HG03571 (cell line): Measurements from ENCODE around the gene SSTR3.
"Not testable (repeated sequence)": the region's sequence is repeated elsewhere in the genome, so short reads cannot be mapped to it uniquely, and the experiment has no call there.

Experiments
- ATAC-seq: cut with Tn5 transposase; IDR thresholded peaks from one replicate; pipeline ENCODE4 v1.9.1; 2021; ENCODE audit not compliant: unreplicated experiment

SSTR3 gene

DNA sequence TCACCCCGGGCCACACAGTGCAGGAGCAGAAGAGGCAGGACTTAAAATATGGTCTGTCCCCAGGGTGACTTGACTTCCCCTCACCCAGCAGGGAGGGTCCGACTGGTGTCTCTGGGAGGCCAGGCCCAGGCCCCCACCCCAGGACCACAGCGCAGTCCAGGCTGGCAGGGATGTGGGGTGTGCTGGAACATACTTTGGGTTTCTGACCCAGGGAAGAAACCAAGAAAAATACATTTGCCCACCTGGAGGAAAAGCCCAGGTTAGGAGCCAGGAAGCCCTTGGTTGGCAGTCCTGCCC is 29.4 kb downstream of the SSTR3 start:
- ATAC-seq = no peak

DNA sequence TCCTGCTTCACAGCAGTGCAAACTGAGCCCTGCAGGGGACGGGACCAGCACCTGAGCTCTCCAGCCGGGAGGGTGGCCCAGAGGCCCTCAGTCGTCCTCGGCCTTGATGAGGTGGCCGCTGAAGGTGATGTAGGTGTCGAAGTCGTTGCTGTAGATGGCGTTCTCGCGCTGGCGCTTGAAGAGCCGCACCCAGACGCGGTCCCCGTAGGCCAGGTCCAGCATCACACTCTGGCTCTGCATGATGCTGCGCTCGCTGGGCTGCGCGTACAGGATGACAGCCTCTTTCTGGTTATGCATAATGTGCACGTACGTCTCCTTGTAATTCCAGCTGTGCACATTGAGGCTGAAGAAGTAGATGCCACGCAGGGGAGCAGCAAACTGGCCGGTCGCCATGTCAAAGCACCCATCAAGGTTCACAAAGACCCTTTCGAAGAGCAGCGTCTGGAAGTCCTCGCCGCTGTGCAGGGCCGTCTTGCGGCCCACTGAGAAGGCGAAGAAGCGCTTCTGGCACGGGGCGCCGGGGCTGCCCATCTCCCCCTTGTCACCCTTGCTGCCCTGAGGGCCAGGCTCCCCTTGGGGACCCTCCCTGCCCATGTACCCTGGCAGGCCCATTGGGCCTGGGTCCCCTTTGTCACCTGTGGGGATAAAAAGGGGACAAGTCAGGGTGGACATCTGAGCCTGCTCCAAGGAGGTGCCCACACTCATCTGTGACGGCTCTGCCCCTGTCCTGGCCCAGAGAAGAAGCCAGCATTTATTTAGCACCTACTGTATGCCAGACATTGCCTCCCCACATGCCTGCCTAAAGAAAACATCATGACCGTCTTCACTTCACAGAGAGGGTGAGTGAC is 30.0 kb downstream of the SSTR3 start:
- ATAC-seq = no peak

DNA sequence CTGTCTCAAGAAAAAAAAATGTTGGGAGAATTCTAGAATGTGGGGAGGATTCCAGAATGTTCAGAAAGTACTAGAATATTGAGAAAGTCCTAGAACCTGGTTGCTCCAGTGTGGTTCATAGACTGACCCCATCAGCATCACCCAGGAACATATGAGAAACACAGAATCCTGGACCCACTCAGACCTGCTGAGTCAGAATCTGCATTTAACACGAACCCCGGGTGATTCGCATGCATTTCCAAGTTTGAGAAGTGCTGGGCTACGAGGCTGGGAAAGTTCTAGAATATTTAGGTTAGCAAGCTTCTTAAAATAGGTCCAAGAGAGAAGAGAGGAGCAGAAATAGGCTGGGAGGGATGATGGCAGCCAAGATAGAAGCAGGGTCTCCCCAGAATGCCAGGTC is 30.6 kb downstream of the SSTR3 start:
- ATAC-seq = no peak

DNA sequence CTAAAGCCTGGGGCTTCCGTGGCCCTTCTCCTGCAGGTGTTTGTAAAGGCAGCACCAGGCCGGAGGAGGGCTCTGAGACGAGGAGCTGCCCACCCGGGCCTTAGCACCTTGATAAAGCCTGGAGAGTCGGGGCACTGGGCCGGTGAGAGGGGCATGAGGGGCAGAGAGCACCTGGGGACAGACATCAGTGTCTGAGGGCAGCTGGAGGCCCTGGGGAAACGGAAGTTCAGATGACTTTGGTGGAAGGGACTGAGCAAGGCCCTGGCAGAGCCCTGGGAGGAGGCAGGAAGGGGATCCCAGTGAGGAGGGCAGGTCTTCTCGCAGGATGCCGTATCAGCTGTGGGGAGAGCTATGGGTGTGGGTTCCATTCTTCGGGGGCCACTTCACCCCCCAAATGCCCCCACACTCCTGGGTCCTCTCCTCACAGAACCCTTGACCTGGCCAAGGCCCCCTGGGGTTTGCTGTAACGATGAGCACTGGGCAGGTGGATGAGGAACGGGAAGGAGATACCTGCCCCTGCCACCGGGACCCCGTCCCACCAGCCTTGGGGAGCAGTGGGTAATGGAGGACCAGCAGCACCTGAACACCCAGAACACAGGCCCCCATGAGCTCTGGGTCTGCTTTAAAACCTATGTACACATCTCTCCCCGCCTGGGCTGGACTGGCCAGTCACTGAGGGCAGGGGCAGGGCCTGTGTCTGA is 31.6 kb downstream of the SSTR3 start:
- ATAC-seq = no peak

DNA sequence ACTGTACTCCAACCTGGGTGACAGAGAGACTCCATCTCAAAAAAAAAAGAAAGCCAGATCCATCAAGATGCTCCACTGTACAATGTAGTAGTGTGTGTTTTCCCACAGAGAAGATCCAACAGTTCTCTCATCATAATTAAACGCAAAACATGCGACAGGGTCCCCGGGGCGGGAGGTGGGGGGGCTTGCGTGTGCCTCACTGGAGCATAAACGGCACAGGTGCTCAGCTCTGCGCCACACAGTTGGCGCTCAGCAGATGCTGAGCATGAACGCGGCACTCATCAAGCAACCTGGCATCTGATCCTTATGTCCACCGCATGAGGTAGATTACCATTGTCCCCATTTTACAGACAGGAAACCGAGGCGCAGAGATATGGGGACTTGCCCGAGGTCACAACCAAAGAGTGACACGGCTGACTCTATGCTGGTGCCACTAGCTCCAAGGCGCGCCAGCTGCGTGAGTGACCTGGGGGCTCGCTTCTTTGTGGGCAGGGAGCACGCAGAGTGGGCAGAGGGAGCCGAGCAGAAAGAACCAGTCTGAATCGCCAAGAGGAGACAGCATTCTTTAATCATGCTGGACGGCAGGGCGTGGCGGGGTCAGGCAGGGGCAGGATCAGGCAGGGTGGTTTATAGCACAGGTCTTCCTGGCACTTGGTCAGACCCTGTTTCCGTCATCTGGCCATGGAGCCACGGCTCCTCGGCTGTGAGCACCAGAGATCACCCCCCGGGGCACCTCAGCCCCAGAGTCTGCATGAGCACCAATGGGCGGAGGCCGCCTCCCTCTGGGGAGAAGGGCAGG is 32.5 kb downstream of the SSTR3 start:
- no peak for ATAC-seq

DNA sequence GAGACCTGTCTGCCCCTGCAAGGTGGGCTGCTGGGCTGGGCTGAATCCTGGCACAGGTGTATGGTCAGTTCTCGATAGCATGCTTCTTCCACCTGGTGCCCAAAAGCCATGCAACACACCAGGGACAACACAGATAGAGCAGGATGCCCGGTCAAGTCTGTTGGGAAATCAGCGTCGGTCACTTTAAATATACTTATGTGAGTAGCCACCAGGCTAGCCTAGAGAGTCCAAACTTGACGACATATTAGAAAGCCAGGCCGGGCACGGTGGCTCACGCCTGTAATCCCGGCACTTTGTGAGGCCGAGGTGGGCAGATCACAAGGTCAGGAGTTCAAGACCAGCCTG is 33.2 kb downstream of the SSTR3 start:
- no peak for ATAC-seq

DNA sequence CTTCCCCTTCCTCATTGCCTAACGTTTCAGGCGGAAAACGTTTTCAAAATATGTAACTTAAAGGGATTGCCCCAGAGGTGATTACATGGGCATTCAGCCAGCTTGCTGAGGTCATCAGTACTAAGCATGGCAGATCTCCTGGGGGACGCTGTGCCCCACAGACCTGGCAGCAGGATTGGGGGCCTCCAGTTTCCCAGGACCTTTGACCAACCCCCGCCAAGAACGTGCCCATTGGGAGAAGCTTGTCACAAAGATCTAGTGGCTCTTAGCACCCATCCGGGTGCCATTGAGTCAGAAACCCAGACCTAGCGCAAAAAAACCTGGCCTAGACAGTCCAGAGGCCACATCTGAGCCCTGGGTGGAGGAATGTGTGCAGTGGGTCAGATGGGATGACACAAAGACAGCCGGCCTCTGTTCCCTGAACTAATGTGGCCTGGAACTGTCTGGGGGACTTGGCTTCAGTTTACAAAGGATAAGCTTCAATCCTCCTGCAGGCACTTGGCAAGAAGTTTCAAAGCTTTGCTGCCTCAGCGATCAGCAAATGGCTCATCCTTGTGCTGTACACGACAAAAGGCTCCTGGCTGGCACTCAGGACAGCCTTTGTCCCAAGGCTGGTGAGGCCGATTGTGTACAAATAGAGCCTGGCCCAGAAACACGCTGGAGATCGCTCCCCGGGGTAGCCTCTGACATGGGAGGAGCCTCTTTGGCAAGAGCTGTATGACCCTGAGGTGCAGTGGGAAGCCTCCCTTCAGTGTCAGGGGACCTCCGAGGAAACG is 33.7 kb downstream of the SSTR3 start:
- ATAC-seq = no peak

DNA sequence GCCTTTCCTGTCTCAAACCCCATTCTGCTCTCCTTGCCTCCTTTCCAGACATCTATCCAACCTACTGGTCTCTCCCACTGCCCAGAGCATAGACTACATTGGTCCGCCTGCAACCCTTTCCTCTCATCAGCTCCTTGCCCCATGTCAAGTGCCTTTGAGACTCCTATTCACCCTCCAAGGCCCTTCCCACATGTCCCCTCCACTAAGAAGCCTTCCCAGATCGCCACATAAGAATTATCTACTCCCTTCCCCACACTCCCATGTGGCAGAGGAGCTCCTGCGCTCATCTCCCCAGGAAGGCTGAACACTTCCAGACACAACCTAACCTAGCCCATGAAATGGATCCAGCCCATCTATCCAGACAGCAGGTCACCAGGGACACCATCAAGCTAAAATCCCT is 34.5 kb downstream of the SSTR3 start:
- ATAC-seq = no peak

DNA sequence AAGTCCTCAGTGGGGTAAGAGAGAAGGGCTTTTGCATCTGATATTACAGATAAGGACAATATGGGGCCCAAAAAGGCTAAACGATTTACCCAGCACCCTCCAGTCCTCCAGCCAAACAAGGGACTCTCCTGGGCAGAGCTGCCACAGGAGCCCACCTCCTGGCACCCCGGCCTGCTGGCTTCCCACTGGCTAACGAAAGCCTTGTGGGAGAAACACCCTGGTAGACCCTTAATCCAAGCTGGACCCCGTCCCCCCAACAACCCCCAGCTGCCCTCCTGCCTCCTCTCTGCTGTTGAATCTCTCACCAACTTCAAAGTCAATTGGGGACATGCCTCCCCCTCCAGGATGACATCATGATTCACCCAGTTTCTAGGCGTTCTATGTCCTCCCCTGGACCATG is 35.1 kb downstream of the SSTR3 start:
- no peak for ATAC-seq

DNA sequence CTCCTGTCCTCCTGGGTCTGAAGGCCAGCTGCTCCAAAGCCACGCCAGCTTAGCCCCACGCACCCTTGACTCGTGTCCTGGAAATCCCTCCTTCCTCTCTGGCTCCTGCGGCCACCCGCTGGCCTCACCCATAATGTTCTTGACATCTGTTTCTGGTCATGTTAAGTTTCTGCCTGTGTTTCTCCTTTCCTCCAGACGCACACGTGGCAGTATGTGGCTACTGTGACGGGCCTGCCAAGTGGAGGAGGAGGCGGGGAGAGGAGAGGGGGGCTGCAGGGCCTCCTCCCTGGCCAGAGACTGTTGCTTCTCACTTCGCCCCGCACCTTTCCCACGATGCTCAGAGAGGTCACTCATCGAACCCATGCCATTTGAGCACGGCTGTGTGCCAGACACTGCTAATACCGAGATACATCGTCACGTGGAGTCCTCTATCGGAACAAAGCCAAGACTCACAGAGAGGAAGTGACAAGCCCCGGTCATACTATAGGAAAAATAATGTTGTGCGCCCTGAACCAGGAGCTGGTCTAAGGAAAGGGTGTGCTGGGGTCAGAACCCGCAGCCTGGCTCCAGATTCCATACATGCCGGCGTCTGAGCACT is 35.7 kb downstream of the SSTR3 start:
- ATAC-seq = no peak

DNA sequence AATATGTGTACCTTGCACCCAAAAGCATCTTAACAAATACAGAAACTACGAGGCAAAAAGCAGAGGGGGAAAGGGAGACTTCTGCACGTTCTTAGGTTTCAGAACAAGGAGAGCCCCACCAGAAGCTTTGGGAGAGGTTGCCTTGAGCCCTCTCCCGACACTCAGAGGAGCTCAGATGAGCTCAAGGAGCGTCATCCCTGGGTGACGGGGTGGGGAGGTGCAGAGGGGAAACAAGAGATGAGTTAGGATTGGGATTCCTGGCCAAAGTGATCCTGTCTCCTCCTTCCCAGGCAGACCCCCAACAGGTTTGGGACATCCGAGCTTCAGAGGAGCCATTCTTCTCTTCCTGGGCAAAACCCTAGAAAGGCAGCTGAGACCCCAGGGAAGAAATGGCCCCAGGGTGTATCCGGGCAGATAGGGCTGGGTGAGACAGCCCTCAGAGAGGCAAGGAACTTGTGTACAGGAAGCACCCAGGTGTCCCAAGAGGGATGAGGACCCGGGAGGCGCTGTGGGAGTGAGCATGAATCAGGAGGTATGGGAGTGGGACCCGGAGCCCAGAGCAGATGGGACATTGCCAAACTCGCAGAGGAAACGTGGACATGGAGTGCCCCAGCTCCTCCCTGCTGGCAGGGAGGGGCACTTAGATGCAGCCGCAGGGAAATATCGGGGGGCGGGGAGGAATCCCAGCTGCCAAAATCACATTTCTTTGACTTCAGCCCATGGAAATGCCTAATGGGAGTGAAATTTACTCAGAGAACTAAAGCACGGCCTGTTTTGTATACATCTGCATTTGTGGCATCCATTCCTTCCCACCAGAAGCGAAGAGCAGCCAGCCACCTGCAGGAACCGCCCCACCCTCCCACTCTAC is 36.6 kb downstream of the SSTR3 start:
- ATAC-seq = no peak

DNA sequence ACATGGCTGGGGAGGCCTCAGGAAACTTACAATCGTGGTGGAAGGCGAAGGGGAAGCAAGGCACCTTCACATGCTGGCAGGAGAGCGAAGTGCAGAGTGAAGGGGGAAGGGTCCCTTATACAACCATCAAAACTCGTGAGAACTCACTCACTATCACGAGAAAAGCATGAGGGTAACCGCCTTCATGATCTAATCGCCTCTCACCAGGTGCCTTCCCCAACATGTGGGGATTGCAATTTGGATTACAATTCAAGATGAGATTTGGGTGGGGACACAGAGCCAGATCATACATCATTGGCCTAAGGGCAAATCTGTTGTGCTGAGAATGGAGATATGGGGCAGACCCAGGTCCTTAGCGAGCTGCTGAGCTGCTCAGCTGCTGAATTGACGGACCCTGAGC is 37.3 kb downstream of the SSTR3 start:
- no peak for ATAC-seq

DNA sequence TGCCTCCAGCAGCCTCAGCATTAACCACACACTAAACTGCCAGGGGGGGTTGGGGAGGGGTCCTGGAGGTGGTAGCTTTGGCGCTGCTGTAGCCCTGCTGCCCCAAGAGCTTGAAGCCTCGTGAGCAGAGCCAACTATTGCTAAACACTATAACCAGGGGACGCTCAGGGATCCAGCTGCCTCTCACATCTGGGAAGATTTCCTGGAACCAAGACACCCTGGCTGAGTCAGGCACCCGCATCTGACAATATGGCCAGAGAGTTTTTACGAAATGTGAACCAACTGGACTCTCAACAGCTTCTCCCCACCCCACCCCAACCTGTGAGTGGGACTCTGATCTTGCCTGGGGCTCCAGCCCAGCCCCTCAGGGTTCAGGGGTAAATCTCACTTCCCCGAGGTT is 38.6 kb downstream of the SSTR3 start:
- ATAC-seq = no peak

DNA sequence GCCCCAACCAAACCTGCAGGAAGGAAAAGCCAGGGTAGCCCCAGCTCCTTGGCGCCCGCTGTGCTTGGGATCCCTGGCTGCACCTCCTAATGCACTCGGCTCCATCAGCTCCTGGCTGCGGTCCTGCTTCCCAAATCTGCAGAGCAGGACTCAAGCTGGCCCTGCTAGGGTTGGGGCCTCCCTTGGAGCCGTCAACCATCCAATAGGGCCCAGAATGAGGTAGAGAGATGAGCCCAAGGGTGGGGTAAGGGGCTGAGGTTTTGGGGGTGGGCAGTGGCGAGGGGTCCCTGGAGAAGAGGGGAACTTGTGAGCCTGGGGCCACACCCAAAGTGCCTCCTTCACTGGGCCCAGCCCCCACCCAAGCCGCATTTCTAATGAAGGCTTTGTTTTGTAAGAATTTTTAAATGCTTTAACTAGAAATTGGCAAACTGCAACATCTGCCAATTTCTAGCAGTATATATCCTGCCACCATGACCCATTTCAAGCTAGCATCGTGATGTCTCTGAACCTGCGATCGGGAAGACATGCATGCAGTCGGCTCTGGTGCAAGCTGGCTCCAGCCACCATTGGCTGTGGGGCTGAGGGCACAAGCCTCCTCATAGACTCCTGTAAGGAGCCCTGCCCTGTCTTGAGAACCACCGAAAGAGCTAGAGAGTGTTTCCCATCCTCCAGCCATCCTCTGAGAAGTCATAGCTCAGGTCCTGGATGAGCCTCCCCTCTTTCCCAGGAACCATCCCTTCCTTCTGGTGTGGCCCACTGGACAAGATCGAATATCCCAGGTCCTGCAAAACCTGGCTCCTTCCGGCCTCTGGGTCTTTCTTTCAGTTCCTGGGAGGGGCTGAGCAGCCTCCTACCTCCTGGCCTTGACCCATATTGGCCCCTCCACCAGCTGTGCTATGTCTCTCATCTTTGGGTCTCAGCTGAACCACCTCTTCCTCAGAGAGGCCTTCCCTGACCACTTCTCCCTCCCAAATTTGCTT is 39.7 kb downstream of the SSTR3 start:
- no peak for ATAC-seq

DNA sequence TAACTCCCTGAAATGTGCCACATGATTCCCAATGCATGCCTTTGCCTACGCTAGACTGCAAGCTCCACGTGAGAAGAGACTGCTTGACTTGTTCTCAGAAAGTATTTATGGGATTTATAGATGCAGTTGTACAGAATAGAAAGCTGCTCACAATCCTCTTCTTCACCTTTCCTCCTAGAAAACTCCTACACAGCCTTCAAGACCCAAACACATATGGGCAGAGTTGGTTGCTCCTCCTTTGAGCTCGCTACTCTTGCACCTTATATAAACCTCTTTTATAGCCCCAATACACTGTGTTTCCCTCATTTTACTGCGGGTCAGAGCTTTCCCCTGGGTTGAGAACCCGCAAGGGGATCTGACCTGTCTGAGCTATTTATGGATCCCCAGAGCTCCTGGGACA is 40.6 kb downstream of the SSTR3 start:
- ATAC-seq = no peak

DNA sequence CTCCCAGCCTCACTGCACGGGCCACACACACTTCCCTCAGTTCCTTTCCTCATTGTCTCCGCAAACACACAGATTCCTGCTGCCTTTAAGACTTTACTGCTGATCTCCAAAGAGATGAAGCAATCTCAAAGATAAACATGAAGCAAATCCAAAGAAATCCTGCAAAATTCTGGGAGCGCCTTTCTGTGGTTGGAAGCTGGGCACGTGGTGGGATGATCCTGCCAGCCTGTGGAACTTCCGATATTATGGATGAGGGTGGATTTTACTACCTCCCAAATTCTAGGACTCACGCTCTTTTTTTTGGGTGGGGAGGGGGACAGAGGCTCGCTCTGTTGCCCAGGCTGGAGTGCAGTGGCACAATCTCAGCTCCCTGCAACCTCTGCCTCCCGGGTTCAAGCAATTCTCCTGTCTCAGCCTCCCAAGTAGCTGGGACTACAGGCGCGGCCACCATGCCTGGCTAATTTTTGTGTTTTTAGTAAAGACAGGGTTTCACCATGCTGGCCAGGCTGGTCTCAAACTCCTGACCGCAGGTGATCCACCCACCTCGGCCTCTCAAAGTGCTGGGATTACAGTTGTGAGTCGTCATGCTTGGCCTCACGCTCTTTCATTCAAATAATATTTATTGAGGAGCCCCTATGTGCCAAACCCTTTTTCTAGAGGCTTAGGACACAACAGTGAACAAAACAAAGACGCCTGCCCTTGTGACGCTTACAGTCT is 41.4 kb downstream of the SSTR3 start:
- not testable (repeated sequence) for ATAC-seq

DNA sequence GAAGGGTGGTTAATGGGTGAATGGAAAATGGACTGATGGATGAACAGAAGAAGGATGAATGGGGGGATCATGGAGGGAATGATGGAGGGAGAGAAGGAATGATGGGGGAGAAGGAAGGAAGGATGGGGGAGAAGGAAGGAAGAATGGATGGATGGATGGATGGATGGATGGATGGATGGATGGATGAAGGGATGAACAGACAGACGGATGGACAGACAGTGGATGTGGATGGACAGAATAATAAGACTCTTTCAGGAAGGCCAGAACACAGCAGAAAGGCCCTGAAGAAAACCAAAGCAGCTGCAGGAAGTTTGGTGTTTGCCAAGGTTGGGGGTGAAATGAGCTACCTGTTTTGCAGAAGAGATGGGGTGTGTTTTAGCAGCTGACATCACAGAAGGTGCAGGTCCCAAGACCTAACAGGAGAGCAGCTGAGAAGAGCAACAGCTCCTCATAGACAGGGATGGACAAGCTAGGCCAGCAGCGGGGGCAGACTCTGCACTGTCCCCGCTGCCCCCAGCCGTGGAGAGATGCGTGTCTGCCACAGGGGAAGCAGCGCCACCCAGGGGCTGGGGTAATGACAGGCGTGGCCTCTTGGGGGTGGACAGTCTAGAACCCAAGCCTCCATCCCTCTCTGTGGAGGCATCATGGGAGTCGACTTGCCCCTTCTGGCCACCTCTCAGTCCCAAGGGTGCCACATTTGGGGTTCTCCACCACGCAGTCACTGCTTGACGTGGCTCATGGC is 42.2 kb downstream of the SSTR3 start:
- no peak for ATAC-seq
